ENCODE results near the gene FHL2.

The FHL2 gene

DNA sequence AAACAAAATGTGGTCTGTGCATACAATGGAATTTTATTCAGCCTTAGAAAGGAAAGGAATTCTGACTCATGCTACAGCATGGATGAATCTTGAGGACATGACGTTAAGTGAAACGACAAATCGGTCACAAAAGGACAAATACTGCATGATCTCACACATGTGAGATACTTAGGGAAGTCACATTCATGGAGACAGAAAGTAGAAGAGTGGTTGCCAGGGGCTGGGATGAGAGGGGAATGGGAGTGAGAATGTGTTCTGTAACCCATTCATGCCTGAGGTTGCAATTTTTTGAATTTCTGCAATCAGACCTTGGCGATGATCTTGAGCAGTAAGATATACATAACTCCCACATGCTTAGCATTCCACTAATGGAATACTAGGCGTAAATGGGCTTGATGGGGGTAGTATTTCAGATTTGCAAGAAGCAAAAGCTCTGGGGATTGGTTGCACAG is 22.0 kb downstream of the FHL2 start:
- DNase-seq = no peak

DNA sequence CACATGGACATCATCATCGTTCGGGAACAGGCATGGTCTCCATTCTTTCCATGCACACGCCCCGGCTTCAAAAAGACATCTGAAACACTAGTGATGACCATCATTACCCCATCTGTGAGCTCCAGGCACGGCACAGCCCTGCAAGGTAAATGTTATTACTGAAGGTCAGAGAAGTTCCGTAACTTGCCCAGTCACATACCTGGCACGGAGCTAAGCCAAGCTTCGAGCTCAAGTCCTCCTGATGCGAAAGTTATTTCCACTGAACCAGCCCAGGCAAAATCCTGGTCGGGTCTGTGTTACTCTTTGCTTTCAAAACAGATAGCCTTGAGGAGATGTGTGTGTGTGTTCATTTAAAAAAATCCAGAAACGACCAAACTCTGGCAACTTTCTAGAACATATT is 22.8 kb downstream of the FHL2 start:
- no peak for DNase-seq

DNA sequence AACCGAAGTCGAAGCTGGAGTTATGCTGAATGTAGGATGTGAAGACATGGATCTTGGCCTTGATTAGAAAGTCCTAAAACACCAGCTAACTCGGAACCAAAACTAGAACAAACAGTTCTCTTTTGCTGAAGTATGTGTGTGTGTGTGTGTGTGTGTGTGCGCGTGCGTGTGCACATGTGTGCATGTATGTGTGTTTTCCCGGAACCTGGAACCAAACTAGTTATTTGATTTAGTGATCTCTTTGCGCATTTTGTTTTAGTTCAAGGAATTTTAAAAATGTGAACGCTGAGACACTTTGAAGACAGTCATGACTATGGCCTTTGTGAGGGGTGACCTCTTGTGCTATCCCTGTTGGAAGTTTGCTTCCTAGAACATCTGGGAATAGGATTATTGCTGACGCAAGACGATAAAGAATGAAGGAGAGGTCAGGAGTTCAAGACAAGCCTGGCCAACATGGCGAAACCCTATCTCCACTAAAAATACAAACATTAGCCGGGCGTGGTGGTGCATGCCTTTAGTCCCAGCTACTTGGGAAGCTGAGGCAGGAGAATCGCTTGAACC is 23.8 kb downstream of the FHL2 start:
- DNase-seq = no peak

DNA sequence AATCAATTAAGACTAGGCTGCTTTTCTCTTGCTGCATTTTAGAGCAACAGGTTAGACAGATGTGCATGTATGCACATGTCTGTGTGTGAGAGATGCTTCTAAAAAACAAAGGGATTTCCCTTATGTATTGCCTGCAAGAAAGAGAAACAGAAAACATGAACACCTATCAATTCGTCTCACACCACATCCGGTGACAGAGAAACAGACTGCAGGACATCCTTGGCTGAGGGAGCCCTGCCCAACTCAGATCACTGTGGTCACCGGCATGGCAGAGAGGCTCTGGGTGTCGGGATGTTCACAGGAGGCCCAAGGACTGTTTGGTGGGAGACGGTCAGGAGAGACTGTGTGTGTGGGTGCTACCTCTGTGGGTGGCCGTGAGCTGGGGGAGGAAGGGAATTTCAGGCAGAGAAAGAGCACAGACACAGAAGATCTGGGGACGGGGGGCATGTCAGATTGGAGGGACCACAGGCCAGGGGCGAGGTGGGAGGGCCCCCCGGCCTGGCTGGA is 24.9 kb downstream of the FHL2 start:
- DNase-seq = no peak

DNA sequence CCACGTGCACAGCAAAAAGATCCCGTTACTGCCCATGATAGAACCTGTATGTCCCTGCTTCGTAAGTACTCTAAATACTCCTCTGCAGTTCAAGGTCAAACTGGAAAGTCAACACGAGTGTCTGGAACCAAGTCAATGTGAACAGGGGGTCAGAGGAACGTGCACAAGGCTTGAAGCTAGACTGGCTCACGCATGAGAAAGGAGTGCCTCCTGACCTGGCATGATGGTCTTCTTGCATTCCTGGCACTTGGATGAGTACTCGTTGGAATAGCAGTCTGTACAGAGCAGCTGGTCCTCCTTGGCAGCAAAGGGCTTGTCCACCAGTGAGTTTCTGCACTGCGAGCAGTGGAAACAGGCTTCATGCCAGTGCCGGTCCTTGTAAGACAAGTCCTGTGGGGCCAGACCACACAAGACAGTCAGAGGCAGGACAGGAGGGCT is 25.5 kb downstream of the FHL2 start:
- no peak for DNase-seq

DNA sequence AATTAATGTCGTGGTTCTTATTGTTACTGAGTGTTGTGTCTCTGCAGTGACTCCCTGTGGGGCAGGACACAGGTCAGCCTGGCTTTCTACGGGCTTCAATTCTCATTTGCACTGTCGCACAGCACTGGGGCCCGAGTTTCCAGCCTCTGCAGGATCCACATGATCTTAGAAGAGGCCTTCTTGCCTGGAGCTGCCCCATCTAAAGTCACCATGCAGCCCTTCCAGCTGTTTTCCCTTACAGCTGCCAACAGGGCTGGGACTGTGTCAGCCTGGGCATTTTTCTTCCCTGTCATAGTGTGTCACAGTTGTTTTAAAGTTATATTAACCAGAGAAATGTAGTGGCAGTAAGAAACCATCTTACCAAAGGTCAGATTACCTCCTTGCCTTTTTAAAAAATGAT is 27.0 kb downstream of the FHL2 start:
- no peak for DNase-seq

DNA sequence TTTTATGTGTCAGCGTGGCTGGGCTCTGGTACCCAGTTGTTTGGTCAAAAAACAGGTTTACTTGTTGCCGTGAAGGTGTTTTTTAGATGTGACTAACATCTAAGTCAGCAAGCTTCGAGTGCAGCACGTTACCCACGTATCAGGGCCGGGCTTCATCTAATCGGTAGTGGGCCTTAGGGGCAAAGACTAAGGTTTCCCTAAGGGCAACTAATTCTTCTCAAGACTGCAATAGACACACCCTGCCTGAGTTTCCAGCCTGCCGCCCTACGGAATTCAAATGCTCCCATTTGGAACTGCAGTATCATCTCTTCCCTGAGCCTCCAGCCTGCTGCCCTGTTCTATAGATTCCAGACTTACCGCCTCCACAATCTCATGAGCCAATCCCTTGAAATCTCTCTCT is 27.7 kb downstream of the FHL2 start:
- no peak for DNase-seq

DNA sequence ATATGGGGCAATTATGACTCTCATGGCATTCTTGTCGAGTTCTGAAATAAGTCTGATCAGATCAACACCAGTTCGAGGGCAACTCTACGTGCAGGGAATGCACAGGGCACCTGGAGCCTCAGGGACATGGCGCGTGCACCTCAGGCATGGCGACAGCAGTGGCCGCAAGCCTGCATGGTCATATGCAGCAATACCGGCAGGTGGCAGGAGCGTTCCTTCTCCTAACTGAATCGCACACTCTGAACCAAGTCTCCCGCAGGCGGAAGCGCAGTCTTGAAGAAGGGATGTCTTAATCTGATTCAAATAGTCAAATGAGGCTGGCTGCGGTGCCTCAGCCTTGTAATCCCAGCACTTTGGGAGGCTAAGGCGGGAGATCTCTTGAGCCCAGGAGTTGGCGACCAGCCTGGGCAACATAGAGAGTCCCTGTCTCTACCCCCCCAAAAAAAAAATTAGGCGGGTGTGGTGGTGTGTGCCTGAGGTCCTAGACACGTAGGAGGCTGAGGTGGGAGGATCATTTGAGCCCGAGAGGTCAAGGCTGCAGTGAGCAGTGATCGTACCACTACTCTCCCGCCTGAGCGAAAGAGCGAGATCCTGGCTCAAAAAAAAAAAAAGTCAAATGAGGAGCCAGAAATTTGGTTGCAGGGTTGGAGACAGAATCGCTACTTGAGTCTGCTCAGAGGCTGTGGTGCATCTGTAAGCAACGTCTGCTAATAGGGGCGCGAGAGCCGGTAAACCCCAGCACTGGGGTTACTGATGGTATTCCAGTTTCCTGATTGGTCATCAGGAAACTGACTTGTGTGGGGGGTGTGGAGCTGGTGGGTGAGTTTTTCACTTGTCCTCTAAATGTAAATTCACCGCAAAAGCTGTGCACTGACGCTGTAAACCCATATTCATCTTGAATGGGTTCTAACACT is 28.8 kb downstream of the FHL2 start:
- DNase-seq = peak; percentile 44

DNA sequence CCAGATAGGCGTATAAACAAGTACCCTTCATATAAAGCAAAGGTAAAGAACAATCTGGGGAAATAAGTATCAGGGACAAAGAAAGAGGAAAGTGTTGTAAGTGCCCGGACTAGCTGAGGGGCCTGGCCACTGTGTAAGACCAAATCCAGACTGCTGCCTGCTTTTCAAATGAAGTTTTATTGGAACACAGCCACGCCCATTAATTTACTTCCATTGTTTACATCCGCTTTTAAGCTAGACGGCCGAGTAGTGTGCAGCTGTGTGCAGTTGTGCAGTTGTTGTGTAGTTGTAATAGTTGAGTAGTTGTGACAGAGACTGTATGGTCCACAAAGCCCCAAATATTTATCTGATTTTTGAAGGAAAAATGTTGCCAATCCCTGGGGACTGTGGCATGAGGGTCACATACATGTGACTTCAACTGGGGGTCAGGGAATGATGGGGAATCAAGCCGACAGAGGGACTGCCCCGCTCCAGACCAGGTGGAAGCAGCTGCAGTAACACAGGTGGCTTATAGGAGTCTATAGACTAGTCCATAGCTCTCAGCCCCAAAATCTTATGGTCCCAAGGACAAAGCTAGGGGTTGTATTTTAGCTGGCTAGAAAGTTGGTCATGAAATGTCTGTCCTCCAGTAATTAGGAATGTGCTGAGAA is 30.0 kb downstream of the FHL2 start:
- no peak for DNase-seq

DNA sequence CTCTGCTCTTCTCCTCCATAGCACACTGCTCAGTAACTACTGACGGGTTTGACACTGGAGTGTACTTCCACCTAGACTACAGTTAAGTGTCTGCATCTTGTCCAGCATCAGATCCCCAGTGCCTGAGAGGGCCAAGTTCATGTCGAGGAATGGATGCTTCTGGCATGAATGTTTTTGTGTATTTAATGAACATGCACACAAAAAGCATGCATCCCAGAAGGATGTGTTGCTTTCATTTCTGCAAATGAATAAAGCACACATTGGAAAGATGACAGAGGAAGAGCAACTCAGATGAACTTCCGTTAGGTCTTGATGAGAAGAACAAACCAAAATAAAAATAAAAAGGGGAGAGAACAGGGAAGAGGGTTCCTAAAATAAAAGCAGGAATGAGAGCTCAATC is 33.6 kb downstream of the FHL2 start:
- DNase-seq = no peak

DNA sequence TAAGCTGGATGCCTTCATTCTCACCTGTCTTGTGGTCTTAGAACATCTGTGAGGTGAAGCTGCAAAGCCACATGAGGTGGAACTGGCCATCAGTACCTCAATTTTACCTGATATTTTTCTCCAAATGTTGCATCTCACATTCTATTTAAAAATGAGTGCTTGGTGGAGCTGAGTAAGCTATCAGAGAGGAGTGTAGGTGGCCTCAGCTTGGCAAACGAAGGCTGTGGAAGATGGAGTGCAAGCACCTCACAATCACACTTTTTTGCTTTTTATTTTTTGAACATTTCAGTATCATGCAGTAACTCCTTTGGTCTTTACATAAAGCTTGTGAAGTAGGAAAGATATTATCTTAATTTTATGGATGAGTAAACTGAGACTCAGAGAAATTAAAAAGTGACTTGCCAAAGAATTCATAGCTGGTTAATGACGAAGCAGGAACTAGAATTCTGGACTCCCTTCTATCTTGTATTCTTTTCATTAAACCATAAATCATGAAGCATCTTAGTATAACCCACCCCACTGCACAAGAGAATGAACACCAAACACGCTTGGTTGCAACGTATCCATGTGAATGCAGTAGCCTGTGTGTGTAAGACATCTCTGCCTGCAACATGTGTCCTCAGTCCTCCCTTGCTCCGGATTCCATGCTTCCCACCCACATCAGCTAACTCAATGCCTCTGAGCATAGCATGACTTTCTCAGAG is 34.3 kb downstream of the FHL2 start:
- DNase-seq = no peak

DNA sequence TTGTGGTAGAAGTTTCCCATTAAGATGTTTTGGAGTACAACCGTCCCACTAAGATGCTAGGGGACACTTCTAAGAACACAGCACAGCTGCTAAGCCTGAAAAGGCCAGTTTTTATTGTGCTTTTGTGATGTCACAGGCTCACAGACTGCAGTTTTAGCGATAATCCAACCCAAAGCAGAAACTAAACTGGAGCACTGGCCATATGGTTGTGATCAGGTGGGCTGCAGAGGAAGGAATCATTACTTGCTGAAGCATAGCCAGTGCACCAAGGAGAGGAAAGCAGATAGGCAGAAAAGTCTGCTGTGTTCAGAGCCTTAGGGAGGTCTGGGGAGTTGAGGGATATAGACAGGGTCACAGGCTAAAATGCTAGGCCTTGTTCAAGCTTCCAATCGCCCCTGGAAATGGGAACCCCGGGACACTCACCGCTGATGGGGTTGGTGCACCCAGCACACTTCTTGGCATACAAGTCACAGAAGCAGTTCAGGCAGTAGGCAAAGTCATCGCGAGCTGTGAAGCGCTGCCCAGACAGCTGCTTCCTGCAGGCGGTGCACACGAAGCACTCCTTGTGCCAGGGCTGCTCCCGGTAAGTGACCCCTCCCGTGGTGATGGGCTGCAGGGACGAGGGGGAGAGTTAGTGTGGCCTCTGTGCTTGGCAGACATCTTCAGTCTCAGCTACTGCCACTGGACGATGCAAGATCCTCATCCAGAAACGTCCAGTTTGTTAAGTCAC is 35.8 kb downstream of the FHL2 start:
- DNase-seq = no peak

DNA sequence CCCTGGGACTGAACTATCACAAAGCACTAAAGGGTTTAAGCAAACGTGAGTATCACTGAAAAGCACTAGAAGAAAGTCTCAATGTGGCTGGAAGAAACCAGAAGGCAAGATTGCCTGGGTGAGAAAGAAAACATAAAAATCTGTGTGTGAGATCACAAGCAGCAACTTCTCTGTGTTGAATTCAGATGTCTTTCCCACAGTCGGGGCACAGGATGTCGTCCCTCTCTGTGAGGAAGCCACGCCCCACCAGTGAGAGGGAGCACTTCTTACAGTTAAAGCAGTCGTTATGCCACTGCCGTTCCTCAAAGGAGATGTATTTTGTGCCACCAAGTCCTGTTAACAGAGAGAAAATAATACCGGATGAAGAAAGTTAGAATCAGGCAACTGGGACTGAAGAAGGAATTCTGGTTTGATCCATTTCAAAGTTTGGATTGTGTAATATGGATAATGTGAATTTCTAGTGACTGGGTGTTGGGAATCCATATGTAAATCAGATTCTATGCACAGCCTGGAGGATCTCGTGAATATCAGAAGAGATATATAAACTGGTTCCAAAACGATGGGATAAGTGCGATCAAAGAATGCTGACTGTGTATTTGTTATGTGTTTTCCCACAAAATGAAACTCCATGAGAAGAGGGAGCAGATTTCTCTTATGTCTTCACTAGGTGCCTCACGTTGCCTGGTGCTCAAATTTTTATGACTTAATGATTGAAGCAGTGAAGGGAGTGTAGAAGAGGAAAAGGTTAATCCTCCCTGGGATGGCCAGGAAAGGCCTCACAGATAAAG is 37.6 kb downstream of the FHL2 start:
- no peak for DNase-seq

DNA sequence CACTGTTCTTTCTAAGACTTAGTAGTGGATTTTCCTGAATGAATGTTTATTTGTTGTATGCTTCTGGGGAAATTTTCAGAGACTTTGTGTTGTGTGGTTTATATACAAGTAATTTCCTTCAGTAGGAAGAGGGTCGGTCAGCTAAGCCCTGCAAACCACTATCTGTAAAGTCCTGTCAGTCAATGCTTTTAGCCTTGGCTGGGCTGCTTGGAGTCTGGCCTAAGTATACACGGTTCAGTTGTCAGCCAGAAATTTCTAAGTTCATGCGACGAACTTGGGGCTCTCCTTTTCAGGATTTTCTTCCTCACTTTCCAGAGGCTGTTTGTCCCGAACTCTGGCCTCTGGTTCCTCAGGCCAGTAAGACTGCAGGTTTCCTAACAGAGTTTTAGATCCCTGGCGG is 40.3 kb downstream of the FHL2 start:
- DNase-seq = no peak

DNA sequence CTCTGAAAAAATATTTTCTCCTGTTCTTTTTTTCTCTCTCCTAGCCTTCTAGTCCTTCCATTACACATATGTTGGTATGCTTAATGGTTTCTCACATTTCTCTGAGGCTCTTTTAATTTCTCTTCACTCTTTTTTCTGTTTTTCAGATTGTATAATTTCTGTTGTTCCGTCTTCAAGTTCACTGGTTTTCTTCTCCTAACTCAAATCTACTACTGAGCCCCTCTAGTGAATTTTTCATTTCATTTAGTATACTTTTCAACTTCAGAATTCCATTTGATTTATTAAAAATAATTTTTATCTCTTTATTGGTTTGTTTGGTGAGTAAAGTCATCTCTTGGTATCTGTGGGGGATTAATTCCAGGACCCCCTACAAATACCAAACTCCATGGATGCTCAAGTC is 41.7 kb downstream of the FHL2 start:
- DNase-seq = no peak

DNA sequence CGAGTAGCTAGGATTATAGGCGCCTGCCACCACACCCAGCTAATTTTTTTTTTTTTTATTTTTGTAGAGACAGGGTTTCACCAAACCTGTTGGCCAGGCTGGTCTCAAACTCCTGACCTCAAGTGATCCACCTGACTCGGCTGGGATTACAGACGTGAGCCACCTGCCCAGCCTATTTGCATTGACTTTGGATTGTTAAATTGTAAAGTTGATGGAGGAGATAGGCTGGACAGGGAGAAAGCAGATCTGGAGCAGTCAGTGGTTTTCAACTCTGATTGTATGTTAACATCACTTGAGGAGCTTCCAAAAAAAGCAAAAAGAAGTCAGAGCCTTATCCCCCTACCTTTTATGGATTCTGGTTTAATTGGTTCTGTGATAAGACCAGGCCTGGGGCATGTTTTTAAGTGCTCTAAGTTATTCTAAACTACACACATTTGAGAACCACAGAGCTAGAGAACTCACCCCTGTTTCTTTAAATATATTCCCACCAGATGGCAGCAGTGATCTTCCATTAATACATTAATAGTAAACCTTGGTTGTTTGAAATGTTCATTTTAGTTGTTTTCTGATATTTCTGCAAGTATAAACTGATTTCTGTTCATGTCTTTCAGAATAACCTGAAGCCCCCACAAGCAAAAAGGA is 54.0 kb downstream of the FHL2 start:
- DNase-seq = no peak

DNA sequence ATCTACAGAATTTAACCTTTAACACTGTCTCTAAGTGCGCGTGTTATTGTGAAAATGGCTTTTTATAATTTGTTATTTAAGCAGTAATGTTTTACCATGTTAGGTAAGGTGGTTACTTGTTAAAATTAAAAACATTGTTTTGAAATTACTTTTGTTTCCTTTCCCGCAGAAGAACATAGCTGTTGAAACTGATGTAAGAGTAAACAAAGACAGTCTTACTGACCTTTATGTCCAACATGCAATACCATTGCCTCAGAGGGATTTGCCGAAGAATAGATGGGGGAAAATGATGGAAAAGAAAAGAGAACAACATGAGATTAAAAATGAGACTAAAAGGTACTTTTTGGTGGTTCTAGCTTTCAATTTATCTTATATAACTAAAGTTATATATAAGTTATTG is 59.4 kb downstream of the FHL2 start:
- no peak for DNase-seq

DNA sequence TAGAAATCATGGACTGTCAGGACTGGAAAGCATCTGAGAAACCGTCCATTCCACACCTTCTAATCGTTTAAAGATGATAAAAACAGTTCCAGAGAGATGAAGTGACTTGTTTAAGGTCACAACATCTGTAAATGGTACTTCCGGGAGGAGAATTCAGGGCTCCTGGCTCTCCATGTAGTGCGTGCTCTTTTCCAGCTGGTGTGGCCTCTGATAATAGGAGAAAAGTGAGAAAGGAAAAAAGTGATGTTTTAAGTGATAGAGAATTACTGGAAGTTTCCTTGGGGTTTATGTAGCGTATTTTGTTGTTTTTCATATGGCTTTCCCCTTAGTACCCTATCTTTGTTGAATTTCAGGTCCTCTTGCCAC is 60.8 kb downstream of the FHL2 start:
- DNase-seq = no peak

DNA sequence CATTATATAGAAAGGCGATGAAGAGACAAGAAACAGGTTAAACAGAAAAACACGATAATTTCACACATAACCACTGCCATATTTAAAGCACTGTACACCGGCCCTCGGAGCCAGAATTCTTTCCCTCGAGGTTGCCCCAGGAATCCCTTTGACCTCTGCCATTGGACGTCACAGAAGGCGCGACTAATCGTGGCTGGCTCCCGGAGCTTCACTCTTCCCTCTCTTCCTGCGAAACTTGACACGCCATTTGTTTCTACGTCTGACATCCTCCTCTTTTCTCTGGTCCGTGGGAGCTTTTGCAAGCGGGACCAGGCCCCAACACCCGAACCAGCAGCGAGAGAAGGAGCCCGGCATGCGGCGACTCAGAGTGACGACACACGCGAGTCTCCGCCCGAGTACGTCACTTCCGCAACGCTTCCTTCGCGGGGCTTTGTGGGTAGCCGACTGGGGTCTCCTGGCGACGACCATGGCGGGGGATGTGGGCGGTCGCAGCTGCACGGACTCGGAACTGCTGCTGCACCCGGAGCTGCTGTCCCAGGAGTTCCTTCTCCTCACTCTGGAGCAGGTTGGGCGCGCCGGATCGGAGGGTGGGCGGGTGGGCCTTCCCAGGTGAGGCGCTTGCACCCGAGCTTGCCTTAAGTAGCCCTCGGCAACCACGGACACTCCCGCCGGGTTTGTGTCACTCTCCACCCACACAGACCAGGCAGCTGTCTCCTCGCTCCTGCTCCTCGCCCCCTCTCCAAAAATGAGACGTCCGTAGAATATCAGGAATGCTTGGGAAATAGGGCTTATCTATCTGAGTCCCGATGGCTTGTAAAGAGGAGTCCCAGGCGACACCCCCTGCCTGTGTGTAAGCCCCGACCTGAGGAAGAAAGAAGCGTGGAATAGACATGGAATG is 61.5 kb downstream of the FHL2 start, which contains the start of gene C2orf49:
Gene C2orf49, plus strand, starts transcription at position 419 of the 898 bp plus-strand sequence. Its CDS starts 48 bp downstream, at position 467.
- DNase-seq = peak; percentile 80

DNA sequence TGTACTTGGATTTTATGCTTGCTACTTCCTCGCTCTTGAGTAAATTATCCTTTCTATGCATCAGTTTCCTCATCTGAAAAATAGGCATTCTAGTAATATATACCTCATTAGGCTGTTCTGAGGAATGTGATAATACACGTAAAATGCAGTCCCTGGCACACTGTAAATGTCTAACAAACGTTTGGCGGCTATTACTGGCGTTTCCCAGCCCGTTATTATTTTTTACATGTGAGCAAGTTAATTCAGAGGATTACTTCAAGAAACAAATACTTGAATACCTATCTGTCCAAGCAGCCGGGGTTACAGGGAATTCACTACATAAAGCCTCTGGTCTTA is 62.1 kb downstream of the FHL2 start:
- DNase-seq = no peak

Data from DMS79 (cell line).